H1 (cell line): ENCODE measurements around the gene RGS9. TPM values are rescaled to one million over a fixed set of nuclear protein-coding genes. Genes with fewer than 3 reads are reported as not detected.

Experiments
- CTCF ChIA-PET: fragments of 300-600 bp; sonication (Branson Sonifier 250); formaldehyde crosslinking; loops from one replicate; lab custom pipeline; 2021; ENCODE audit not compliant: partially characterized antibody; lab: Charles Lee
- POLR2A ChIA-PET: fragments of 300-600 bp; sonication (Branson Sonifier 250); formaldehyde crosslinking; loops from one replicate; lab custom pipeline; 2021; ENCODE audit warnings: inconsistent platforms; ENCODE audit not compliant: partially characterized antibody; lab: Charles Lee
- DNase-seq, 2 experiments: peaks; one replicate each; pipeline versions ENCODE4 v3.0.0 to v3.0.0-alpha.2; 2010 to 2022; ENCODE audit warnings: low spot score in 2 of 2, low read depth in 1 of 2, mixed read lengths in 1 of 2
- FAIRE-seq: peaks from 2 replicates; lab custom pipeline; 2011; peaks lifted over from hg19 to GRCh38; lab: Jason Lieb, UNC
- H2AFZ ChIP-seq: 2 replicates; pipeline ENCODE4 v1.8.1; 2012; ENCODE audit warnings: low read length, inconsistent platforms
- H2AK5ac ChIP-seq: 2 replicates; pipeline ENCODE4 v1.6.1; 2013; ENCODE audit warnings: low read depth, low read length
- H2BK120ac ChIP-seq: replicated peaks from 2 replicates; pipeline ENCODE3; 2013; ENCODE audit warnings: low read depth, low read length, inconsistent platforms
- H2BK12ac ChIP-seq: 2 replicates; pipeline ENCODE4 v1.6.1; 2013; ENCODE audit warnings: low read depth, low read length
- H2BK15ac ChIP-seq: 2 replicates; pipeline ENCODE4 v1.6.1; 2013; ENCODE audit warnings: low read length
- H2BK20ac ChIP-seq: 2 replicates; pipeline ENCODE4 v1.6.1; 2013; ENCODE audit warnings: low read length
- H2BK5ac ChIP-seq: 2 replicates; pipeline ENCODE4 v1.6.1; 2013; ENCODE audit warnings: low read depth, low read length
- H3K14ac ChIP-seq: 2 replicates; pipeline ENCODE4 v1.6.1; 2013; ENCODE audit warnings: inconsistent platforms; ENCODE audit not compliant: insufficient read length
- H3K18ac ChIP-seq: 2 replicates; pipeline ENCODE4 v1.6.1; 2013; ENCODE audit warnings: low read length; ENCODE audit errors: extremely low read depth
- H3K23ac ChIP-seq: 2 replicates; pipeline ENCODE4 v1.6.1; 2013; ENCODE audit warnings: inconsistent platforms; ENCODE audit not compliant: insufficient read length
- H3K23me2 ChIP-seq: 2 replicates; pipeline ENCODE4 v1.6.1; 2013; ENCODE audit warnings: low read depth, low read length
- H3K27ac ChIP-seq: 2 replicates; pipeline ENCODE4 v1.6.1; 2011; ENCODE audit warnings: low read depth, low read length, inconsistent platforms
- H3K27me3 ChIP-seq, 4 experiments: replicated peaks in 1 of 4; 1 replicate in 1 of 4; 2 replicates in 3 of 4; pipeline versions ENCODE4 v1.6.1 to v1.8.1; 2011 to 2013; ENCODE audit warnings: low read length in 3 of 4, mild to moderate bottlenecking in 3 of 4, inconsistent platforms in 2 of 4, mixed read lengths in 2 of 4, moderate library complexity in 1 of 4; ENCODE audit not compliant: control insufficient read depth in 3 of 4, insufficient read depth in 3 of 4; ENCODE audit errors: extremely low read depth in 1 of 4
- H3K36me3 ChIP-seq, 4 experiments: 2 replicates each; pipeline versions ENCODE4 v1.6.1 to v1.8.1; 2011 to 2013; ENCODE audit warnings: mild to moderate bottlenecking in 4 of 4, low read length in 3 of 4, moderate library complexity in 2 of 4, control low read depth in 1 of 4, inconsistent platforms in 1 of 4; ENCODE audit not compliant: insufficient read depth in 4 of 4, control insufficient read depth in 2 of 4
- H3K4ac ChIP-seq: replicated peaks from 2 replicates; pipeline ENCODE3; 2013; ENCODE audit warnings: low read length, low read depth, mixed read lengths, inconsistent platforms; ENCODE audit not compliant: insufficient read length
- H3K4me1 ChIP-seq, 4 experiments: replicated peaks in 1 of 4; 1 replicate in 1 of 4; 2 replicates in 3 of 4; pipeline versions ENCODE4 v1.6.1 to v1.8.1; 2011 to 2013; ENCODE audit warnings: low read length in 3 of 4, inconsistent platforms in 2 of 4, mixed read lengths in 1 of 4; ENCODE audit not compliant: insufficient read depth in 4 of 4, control insufficient read depth in 3 of 4
- H3K4me2 ChIP-seq, 2 experiments: 2 replicates each; pipeline versions ENCODE4 v1.6.1 to v1.8.1; 2011 to 2013; ENCODE audit warnings: low read depth in 2 of 2, low read length in 2 of 2, control low read depth in 1 of 2, inconsistent platforms in 1 of 2, mild to moderate bottlenecking in 1 of 2; ENCODE audit not compliant: insufficient read depth in 1 of 2
- H3K4me3 ChIP-seq, 4 experiments: fragments of 200-600, 300-600 bp in 1 of 4; sonication (generic), shearing (Covaris generic), sonication (Bioruptor Twin) in 1 of 4; 2 replicates each; pipeline versions ENCODE4 v1.5.1 to v1.8.1; 2011 to 2016; ENCODE audit warnings: low read length in 4 of 4, low read depth in 3 of 4, control low read depth in 2 of 4, inconsistent platforms in 2 of 4, mild to moderate bottlenecking in 2 of 4, mixed read lengths in 1 of 4, moderate library complexity in 1 of 4; ENCODE audit not compliant: insufficient read depth in 2 of 4; ENCODE audit errors: extremely low read depth in 1 of 4
- H3K56ac ChIP-seq: replicated peaks from 2 replicates; pipeline ENCODE3; 2013; ENCODE audit warnings: low read depth, mild to moderate bottlenecking, mixed read lengths, low read length, inconsistent platforms; ENCODE audit not compliant: insufficient read length
- H3K79me1 ChIP-seq: 2 replicates; pipeline ENCODE4 v1.6.1; 2013; ENCODE audit warnings: low read depth, low read length, control low read depth
- H3K79me2 ChIP-seq, 2 experiments: 2 replicates each; pipeline versions ENCODE4 v1.6.1 to v1.8.1; 2012 to 2013; ENCODE audit warnings: low read length in 2 of 2, mild to moderate bottlenecking in 2 of 2, inconsistent platforms in 1 of 2; ENCODE audit not compliant: insufficient read depth in 2 of 2, control insufficient read depth in 1 of 2
- H3K9ac ChIP-seq, 4 experiments: replicated peaks in 1 of 4; 1 replicate in 1 of 4; 2 replicates in 3 of 4; pipeline versions ENCODE4 v1.6.1 to v1.8.1; 2011 to 2013; ENCODE audit warnings: low read depth in 3 of 4, low read length in 3 of 4, control low read depth in 2 of 4, mild to moderate bottlenecking in 2 of 4, moderate library complexity in 2 of 4, inconsistent platforms in 1 of 4; ENCODE audit errors: extremely low read depth in 1 of 4
- H3K9me3 ChIP-seq, 2 experiments: 2 replicates each; pipeline versions ENCODE4 v1.6.1 to v1.8.1; 2012 to 2013; ENCODE audit warnings: mild to moderate bottlenecking in 2 of 2, moderate library complexity in 2 of 2, control low read depth in 1 of 2, inconsistent platforms in 1 of 2, low read depth in 1 of 2, low read length in 1 of 2, mixed read lengths in 1 of 2; ENCODE audit not compliant: insufficient read depth in 2 of 2
- H4K20me1 ChIP-seq, 2 experiments: replicated peaks in 1 of 2; 2 replicates each; pipeline versions ENCODE3 to v1.8.1; 2011 to 2013; ENCODE audit warnings: inconsistent platforms in 2 of 2, low read length in 2 of 2, mild to moderate bottlenecking in 1 of 2; ENCODE audit not compliant: insufficient read depth in 2 of 2, control insufficient read depth in 1 of 2
- H4K5ac ChIP-seq: 2 replicates; pipeline ENCODE4 v1.6.1; 2013; ENCODE audit warnings: low read length, low read depth, mixed read lengths, inconsistent platforms; ENCODE audit not compliant: insufficient read length
- H4K8ac ChIP-seq: 2 replicates; pipeline ENCODE4 v1.8.0; 2013; ENCODE audit warnings: mild to moderate bottlenecking, moderate library complexity, low read length, inconsistent platforms; ENCODE audit not compliant: insufficient read depth; ENCODE audit errors: extremely low read depth
- H4K91ac ChIP-seq: replicated peaks from 2 replicates; pipeline ENCODE3; 2013; ENCODE audit warnings: low read length, mixed read lengths, inconsistent platforms; ENCODE audit not compliant: insufficient read length
- BACH1 ChIP-seq: IDR thresholded peaks from 2 replicates; pipeline ENCODE4 v1.6.1; 2012; ENCODE audit warnings: low read length, improper control_type of control experiment
- BRCA1 ChIP-seq: IDR thresholded peaks from 2 replicates; pipeline ENCODE4 v1.6.1; 2012; ENCODE audit warnings: low read depth, low read length, improper control_type of control experiment
- CEBPB ChIP-seq: IDR thresholded peaks from 2 replicates; pipeline ENCODE4 v1.6.1; 2012; ENCODE audit warnings: low read depth, low read length
- CHD1 ChIP-seq: IDR thresholded peaks from 2 replicates; pipeline ENCODE4 v1.6.1; 2012; ENCODE audit warnings: low read depth, low read length, improper control_type of control experiment
- POLR2AphosphoS5 ChIP-seq: IDR thresholded peaks from 2 replicates; pipeline ENCODE4 v1.6.1; 2011; ENCODE audit warnings: low read depth, low read length
- POU5F1 ChIP-seq: IDR thresholded peaks from 2 replicates; pipeline ENCODE4 v1.6.1; 2011; ENCODE audit warnings: low read depth, mild to moderate bottlenecking, low read length, moderate library complexity
- ZNF274 ChIP-seq: IDR thresholded peaks from 2 replicates; pipeline ENCODE4 v1.7.0; 2012; ENCODE audit warnings: low read length, borderline replicate concordance; ENCODE audit errors: extremely low read depth
- WGBS, 2 experiments: shearing (Covaris generic) in 1 of 2; methylation state at CpG; one replicate each; pipeline versions ENCODE4 v1.1.6 to v1.1.7; 2013 to 2015; ENCODE audit warnings: low lambda C conversion rate in 2 of 2, mixed read lengths in 2 of 2, inconsistent platforms in 1 of 2, low coverage in 1 of 2, missing lambda C conversion rate in 1 of 2; ENCODE audit not compliant: insufficient replicate concordance in 2 of 2, insufficient coverage in 1 of 2, insufficient read length in 1 of 2; ENCODE audit errors: extremely low coverage in 1 of 2, missing lambda C conversion rate in 1 of 2; 5-methylcytosine and 5-hydroxymethylcytosine counted together
- polyA plus RNA-seq, 7 experiments: library from polyadenylated mRNA; depleted of rRNA in 3 of 7; stranded (reverse) in 5 of 7; unstranded in 2 of 7; fragments of >200 nt in 5 of 7; fragments of 200-250 nt in 2 of 7; gene quantifications; 1 replicate in 5 of 7; 2 replicates in 1 of 7; 4 replicates in 1 of 7; pipeline versions ENCODE4 v1.2.1 to v1.2.3, GENCODE V29; 2011 to 2013; ENCODE audit warnings: missing spikeins in 2 of 7, mixed read lengths in 2 of 7
- total RNA-seq: library from RNA; stranded (reverse); fragmentation: NEBNext Ultra II Directional; extraction: Animal tissue kit (Norgen Biotek cat#: 25700); gene quantifications from 2 replicates; pipeline ENCODE4 v1.2.1, GENCODE V29; 2021
- TF ChIP-seq, protein P1 (sequence below): IDR thresholded peaks from 2 replicates; pipeline ENCODE4 v1.6.1; 2012; ENCODE audit warnings: low read length, inconsistent platforms
- TF ChIP-seq, protein P2 (sequence below), 3 experiments: IDR thresholded peaks; 1 replicate in 2 of 3; 2 replicates in 1 of 3; pipeline versions ENCODE4 v1.5.1 to v1.6.1; 2011; ENCODE audit warnings: low read length in 3 of 3, mild to moderate bottlenecking in 3 of 3, inconsistent platforms in 2 of 3, low read depth in 1 of 3, moderate library complexity in 1 of 3; ENCODE audit not compliant: insufficient read depth in 1 of 3; ENCODE audit errors: control extremely low read depth in 1 of 3

Gene RGS9
- total and polyA plus RNA-seq, 2 of the 8 experiments (the other 6 are each of a cell fraction or from before 2014, with no cell fraction given): 8.9 to 20.5 TPM

DNA sequence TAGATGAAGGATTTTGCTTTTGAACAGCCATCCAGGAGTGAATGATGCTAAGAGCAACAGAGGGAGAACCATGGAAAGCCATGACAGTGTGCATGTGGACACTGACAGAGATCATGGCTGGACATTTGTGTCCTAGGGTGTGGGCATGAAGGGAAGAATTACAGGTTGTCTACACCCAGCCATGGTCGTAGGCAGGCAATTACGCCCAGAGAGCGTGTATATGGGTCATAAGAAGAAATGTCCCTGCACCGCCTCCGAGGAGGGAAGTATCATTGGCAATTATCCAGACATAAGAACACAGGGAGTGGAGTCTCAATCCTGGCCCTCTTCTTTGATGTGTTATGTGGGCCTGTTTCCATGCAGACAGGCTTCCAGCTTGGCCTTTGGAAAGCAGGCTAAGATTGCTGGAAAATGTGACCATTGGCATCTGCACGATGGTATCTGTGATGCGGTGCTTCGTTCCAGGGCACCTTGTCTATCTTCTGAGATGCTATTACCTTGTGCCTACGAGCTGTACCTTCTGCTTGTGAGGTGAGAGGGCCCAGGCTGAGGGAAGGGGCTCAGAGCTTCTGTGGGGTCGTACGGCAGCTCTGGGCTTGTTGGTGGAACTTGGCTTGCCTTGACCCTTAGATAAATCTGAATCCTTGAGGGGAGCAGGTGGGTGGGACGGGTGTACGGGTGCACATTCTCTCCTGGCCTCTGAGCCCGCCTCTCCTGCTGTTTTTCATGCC is 19.8 kb downstream of the RGS9 start:
- H3K9ac ChIP-seq: no peak overlapping the region
- no peak overlapping the region for H2AFZ ChIP-seq
- no peaks in the 10 kb centered on the region for H3K9me3 ChIP-seq
- no peaks in the 10 kb centered on the region for H3K79me2 ChIP-seq
- no peak overlapping the region for H3K4ac ChIP-seq
- WGBS, 2 experiments: 88% methylated on average over 14 of the region's 14 CpGs; no CpG with 5 or more reads in 1 of the 2 experiments
- FAIRE-seq (no peak), DNase-seq (no peak)
- H3K79me1 ChIP-seq: no peaks in the 10 kb centered on the region
- POLR2A ChIA-PET: interaction anchor here (0.5 to 2.0 kb wide), 2 partner anchors 27 to 29 kb away, joined by 3 to 6 read pairs; no protein-coding TSS in a partner anchor
- H3K27me3 ChIP-seq: no peaks in the 10 kb centered on the region
- no peak overlapping the region for H3K14ac ChIP-seq
- H3K4me2 ChIP-seq: no peak overlapping the region
- no peaks in the 10 kb centered on the region for H3K36me3 ChIP-seq
- H3K56ac ChIP-seq: no peak overlapping the region
- H2BK12ac ChIP-seq: peak overlapping the region; percentile 50; the same call in 1 of the 2 replicates
- H2BK15ac ChIP-seq: no peak overlapping the region
- H2AK5ac ChIP-seq: no peak overlapping the region
- no peak overlapping the region for H3K27ac ChIP-seq
- no peak overlapping the region for H3K23ac ChIP-seq
- H3K4me1 ChIP-seq: peaks cover 0 to 6% (median under 1%) of the 10 kb centered on the region in 4 experiments; a peak in 2 of 7 replicates
- H3K4me3 ChIP-seq: no peak overlapping the region
- H2BK20ac ChIP-seq: peak overlapping the region; percentile 55; the same call in 1 of the 2 replicates
- CTCF ChIA-PET: interaction anchor here (1.7 kb wide), 1 partner anchor 20 kb away, joined by 4 read pairs; no protein-coding TSS in a partner anchor
- no peak overlapping the region for H2BK120ac ChIP-seq
- H4K20me1 ChIP-seq: no peaks in the 10 kb centered on the region
- H4K91ac ChIP-seq: no peak overlapping the region
- H2BK5ac ChIP-seq: no peak overlapping the region; the same call in 1 of the 2 replicates
- no peak overlapping the region for H4K5ac ChIP-seq
- H4K8ac ChIP-seq: no peak overlapping the region
- H3K23me2 ChIP-seq: no peaks in the 10 kb centered on the region
- H3K18ac ChIP-seq: no peak overlapping the region
- no peak for TF ChIP-seq CEBPB
- no peak for TF ChIP-seq ZNF274
- TF ChIP-seq, protein P1, sequence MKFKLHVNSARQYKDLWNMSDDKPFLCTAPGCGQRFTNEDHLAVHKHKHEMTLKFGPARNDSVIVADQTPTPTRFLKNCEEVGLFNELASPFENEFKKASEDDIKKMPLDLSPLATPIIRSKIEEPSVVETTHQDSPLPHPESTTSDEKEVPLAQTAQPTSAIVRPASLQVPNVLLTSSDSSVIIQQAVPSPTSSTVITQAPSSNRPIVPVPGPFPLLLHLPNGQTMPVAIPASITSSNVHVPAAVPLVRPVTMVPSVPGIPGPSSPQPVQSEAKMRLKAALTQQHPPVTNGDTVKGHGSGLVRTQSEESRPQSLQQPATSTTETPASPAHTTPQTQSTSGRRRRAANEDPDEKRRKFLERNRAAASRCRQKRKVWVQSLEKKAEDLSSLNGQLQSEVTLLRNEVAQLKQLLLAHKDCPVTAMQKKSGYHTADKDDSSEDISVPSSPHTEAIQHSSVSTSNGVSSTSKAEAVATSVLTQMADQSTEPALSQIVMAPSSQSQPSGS: no peak
- TF ChIP-seq POU5F1: no peak
- TF ChIP-seq POLR2AphosphoS5: no peak
- TF ChIP-seq, protein P2, sequence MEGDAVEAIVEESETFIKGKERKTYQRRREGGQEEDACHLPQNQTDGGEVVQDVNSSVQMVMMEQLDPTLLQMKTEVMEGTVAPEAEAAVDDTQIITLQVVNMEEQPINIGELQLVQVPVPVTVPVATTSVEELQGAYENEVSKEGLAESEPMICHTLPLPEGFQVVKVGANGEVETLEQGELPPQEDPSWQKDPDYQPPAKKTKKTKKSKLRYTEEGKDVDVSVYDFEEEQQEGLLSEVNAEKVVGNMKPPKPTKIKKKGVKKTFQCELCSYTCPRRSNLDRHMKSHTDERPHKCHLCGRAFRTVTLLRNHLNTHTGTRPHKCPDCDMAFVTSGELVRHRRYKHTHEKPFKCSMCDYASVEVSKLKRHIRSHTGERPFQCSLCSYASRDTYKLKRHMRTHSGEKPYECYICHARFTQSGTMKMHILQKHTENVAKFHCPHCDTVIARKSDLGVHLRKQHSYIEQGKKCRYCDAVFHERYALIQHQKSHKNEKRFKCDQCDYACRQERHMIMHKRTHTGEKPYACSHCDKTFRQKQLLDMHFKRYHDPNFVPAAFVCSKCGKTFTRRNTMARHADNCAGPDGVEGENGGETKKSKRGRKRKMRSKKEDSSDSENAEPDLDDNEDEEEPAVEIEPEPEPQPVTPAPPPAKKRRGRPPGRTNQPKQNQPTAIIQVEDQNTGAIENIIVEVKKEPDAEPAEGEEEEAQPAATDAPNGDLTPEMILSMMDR (IDR thresholded peaks at IDR 0.05; ENCODE audit: control extremely low read depth in 1 of 3, insufficient read depth in 1 of 3, low read depth in 1 of 3, low read length in 3 of 3): no peak
- no peak for TF ChIP-seq BRCA1
- no peak for TF ChIP-seq BACH1
- no peak for TF ChIP-seq CHD1
